Measurements from ENCODE around the gene WSB1. TPM values are rescaled to one million over a fixed set of nuclear protein-coding genes. Genes with fewer than 3 reads are reported as not detected.

The WSB1 gene
- total RNA-seq, 1 donor from 2014 or later = 176 TPM

GRCh38 chr17:27315322-27315721, 21.4 kb downstream of the WSB1 start:
- Histone ChIP-seq H3K9me3 (no peaks in the 10 kb centered on the region), H3K4me1 (peaks cover 0 to 16% of the 10 kb centered on the region in 2 donors), H3K27me3 (no peaks in the 10 kb centered on the region), H3K4me3 (no peak overlapping the region), H3K27ac (peak overlapping the region; percentile 74 to 76), H3K36me3 (peaks cover 58 to 80% of the 10 kb centered on the region in 2 donors)
- DNase-seq (ENCODE audit: low spot score in 2 of 2) = peak; percentile 79 to 94
- TF ChIP-seq CTCF (IDR thresholded peaks at IDR 0.05) = no peak
- intact Hi-C loops (cut with DNase I) = loop anchor here (1.0 kb wide), 2 partner anchors 17 to 21 kb away; partner anchors contain the start of gene WSB1

GRCh38 chr17:27315796-27316465, 22.0 kb downstream of the WSB1 start:
- peaks cover 0 to 16% of the 10 kb centered on the region in 2 donors for H3K4me1 ChIP-seq
- H3K36me3 ChIP-seq = peaks cover 52 to 74% of the 10 kb centered on the region in 2 donors
- H3K9me3 ChIP-seq = no peaks in the 10 kb centered on the region
- peak overlapping the region; percentile 74 to 76 for H3K27ac ChIP-seq
- no peak for TF ChIP-seq CTCF (IDR thresholded peaks at IDR 0.05)
- intact Hi-C loops (cut with DNase I) = loop anchor here (1.0 kb wide), 2 partner anchors 16 to 22 kb away; partner anchors contain the start of gene WSB1
- H3K27me3 ChIP-seq = no peaks in the 10 kb centered on the region
- H3K4me3 ChIP-seq = no peak overlapping the region
- DNase-seq (ENCODE audit: low spot score in 2 of 2) = no peak

GRCh38 chr17:27318228-27318627, 24.3 kb downstream of the WSB1 start:
- peaks cover 0 to 19% of the 10 kb centered on the region in 2 donors for H3K4me1 ChIP-seq
- H3K27ac ChIP-seq = peak overlapping the region; percentile 27 to 54
- no peak for DNase-seq (ENCODE audit: low spot score in 2 of 2)
- H3K36me3 ChIP-seq = peaks cover 32 to 51% of the 10 kb centered on the region in 2 donors
- intact Hi-C loops (cut with DNase I) = no loop called here
- no peaks in the 10 kb centered on the region for H3K27me3 ChIP-seq
- H3K4me3 ChIP-seq = no peak overlapping the region
- no peak for TF ChIP-seq CTCF (IDR thresholded peaks at IDR 0.05)
- no peaks in the 10 kb centered on the region for H3K9me3 ChIP-seq

- no peak for TF ChIP-seq CTCF (IDR thresholded peaks at IDR 0.05)
- no peak for DNase-seq (ENCODE audit: low spot score in 2 of 2)
- Histone ChIP-seq H3K4me1 (peaks cover 0 to 22% of the 10 kb centered on the region in 2 donors), H3K4me3 (no peak overlapping the region), H3K9me3 (no peaks in the 10 kb centered on the region), H3K36me3 (peaks cover 28 to 47% of the 10 kb centered on the region in 2 donors), H3K27me3 (no peaks in the 10 kb centered on the region), H3K27ac (peak overlapping the region; percentile 27 to 70)
- intact Hi-C loops (cut with DNase I) = no loop called here
Measured at GRCh38 chr17:27318633-27319032, 24.7 kb downstream of the WSB1 start.

GRCh38 chr17:27319541-27320221, 25.8 kb downstream of the WSB1 start:
- no peaks in the 10 kb centered on the region for H3K9me3 ChIP-seq
- H3K36me3 ChIP-seq = peaks cover 21 to 38% of the 10 kb centered on the region in 2 donors
- H3K27me3 ChIP-seq = no peaks in the 10 kb centered on the region
- TF ChIP-seq CTCF (IDR thresholded peaks at IDR 0.05) = no peak
- intact Hi-C loops (cut with DNase I) = no loop called here
- peaks cover 0 to 28% of the 10 kb centered on the region in 2 donors for H3K4me1 ChIP-seq
- peak overlapping the region; percentile 27 to 70 for H3K27ac ChIP-seq
- no peak overlapping the region for H3K4me3 ChIP-seq
- peak; percentile 54 to 72 for DNase-seq (ENCODE audit: low spot score in 2 of 2)

Data from ascending aorta (tissue), 2 donors.